Measurements from ENCODE around the gene OVAAL. TPM values are rescaled to one million over a fixed set of nuclear protein-coding genes. Genes with fewer than 3 reads are reported as not detected.
A peak's percentile ranks its signal among the peaks of the same experiment; 100 is the strongest.

The OVAAL gene
- total RNA-seq, 2 experiments from 2014 or later: not detected

- DNase-seq: no peak
- CTCF ChIA-PET: interaction anchor here (2.9 to 13.3 kb wide), 2 partner anchors 12 to 336 kb away, joined by 13 to 192 read pairs; no protein-coding TSS in a partner anchor
- Mint-ChIP-seq H3K4me1 (ENCODE audit: low read depth) (no peaks in the 10 kb centered on the region), H3K4me3 (no peak overlapping the region), H3K9me3 (no peaks in the 10 kb centered on the region), H3K27ac (no peak overlapping the region), H3K27me3 (no peaks in the 10 kb centered on the region), H3K36me3 (no peaks in the 10 kb centered on the region)
- intact Hi-C loops (cut with micrococcal nuclease): no loop called here
- POLR2A ChIA-PET: interaction anchor here (0.6 kb wide), 2 partner anchors 44 to 394 kb away, joined by 3 to 4 read pairs; no protein-coding TSS in a partner anchor
These were observed 31.6 kb upstream of the OVAAL start for GRCh38 chr1:180527101-180527669.

GRCh38 chr1:180528868-180529470, 29.8 kb upstream of the OVAAL start:
- H3K4me1 Mint-ChIP-seq (ENCODE audit: low read depth): no peaks in the 10 kb centered on the region
- no peak for DNase-seq
- H3K36me3 Mint-ChIP-seq: no peaks in the 10 kb centered on the region
- H3K9me3 Mint-ChIP-seq: no peaks in the 10 kb centered on the region
- H3K4me3 Mint-ChIP-seq: no peak overlapping the region
- H3K27ac Mint-ChIP-seq: no peak overlapping the region
- POLR2A ChIA-PET: no interaction called here
- intact Hi-C loops (cut with micrococcal nuclease): no loop called here
- CTCF ChIA-PET: interaction anchor here (0.6 to 13.3 kb wide), 5 partner anchors 11 to 614 kb away, joined by 3 to 192 read pairs (median 4); no protein-coding TSS in a partner anchor
- no peaks in the 10 kb centered on the region for H3K27me3 Mint-ChIP-seq

GRCh38 chr1:180530501-180530900, 28.3 kb upstream of the OVAAL start:
- H3K9me3 Mint-ChIP-seq: no peaks in the 10 kb centered on the region
- no peaks in the 10 kb centered on the region for H3K4me1 Mint-ChIP-seq (ENCODE audit: low read depth)
- intact Hi-C loops (cut with micrococcal nuclease): loop anchor here (5.0 to 10.0 kb wide), 3 partner anchors 244 to 637 kb away; no protein-coding TSS in a partner anchor
- POLR2A ChIA-PET: interaction anchor here (0.6 kb wide), 1 partner anchor 324 kb away, joined by 3 read pairs; no protein-coding TSS in a partner anchor
- CTCF ChIA-PET: interaction anchor here (0.6 to 13.3 kb wide), 4 partner anchors 12 to 680 kb away, joined by 3 to 192 read pairs (median 4); no protein-coding TSS in a partner anchor
- H3K27ac Mint-ChIP-seq: no peak overlapping the region
- H3K36me3 Mint-ChIP-seq: no peaks in the 10 kb centered on the region
- no peak for DNase-seq
- H3K4me3 Mint-ChIP-seq: no peak overlapping the region
- peaks cover 3% of the 10 kb centered on the region for H3K27me3 Mint-ChIP-seq

GRCh38 chr1:180532854-180533253, 25.9 kb upstream of the OVAAL start:
- POLR2A ChIA-PET: no interaction called here
- no peak overlapping the region for H3K27ac Mint-ChIP-seq
- intact Hi-C loops (cut with micrococcal nuclease): loop anchor here (1.0 to 10.0 kb wide), 4 partner anchors 99 to 634 kb away; partner anchors contain the start of gene XPR1
- no peaks in the 10 kb centered on the region for H3K36me3 Mint-ChIP-seq
- no peak overlapping the region for H3K4me3 Mint-ChIP-seq
- CTCF ChIA-PET: interaction anchor here (0.6 to 13.3 kb wide), 12 partner anchors 13 to 647 kb away, joined by 3 to 192 read pairs (median 4); no protein-coding TSS in a partner anchor
- peaks cover 8% of the 10 kb centered on the region for H3K27me3 Mint-ChIP-seq
- H3K9me3 Mint-ChIP-seq: no peaks in the 10 kb centered on the region
- no peaks in the 10 kb centered on the region for H3K4me1 Mint-ChIP-seq (ENCODE audit: low read depth)
- DNase-seq: no peak

- H3K27ac Mint-ChIP-seq: no peak overlapping the region
- H3K9me3 Mint-ChIP-seq: no peaks in the 10 kb centered on the region
- peak; percentile 81 for DNase-seq
- intact Hi-C loops (cut with micrococcal nuclease): loop anchor here (1.0 to 10.0 kb wide), 4 partner anchors 99 to 634 kb away; partner anchors contain the start of gene XPR1
- ChIA-PET CTCF (interaction anchor here (0.6 to 13.3 kb wide), 12 partner anchors 14 to 647 kb away, joined by 3 to 192 read pairs (median 4); no protein-coding TSS in a partner anchor), POLR2A (no interaction called here)
- H3K4me1 Mint-ChIP-seq (ENCODE audit: low read depth): no peaks in the 10 kb centered on the region
- no peaks in the 10 kb centered on the region for H3K36me3 Mint-ChIP-seq
- no peak overlapping the region for H3K4me3 Mint-ChIP-seq
- H3K27me3 Mint-ChIP-seq: peaks cover 8% of the 10 kb centered on the region
These were observed 25.3 kb upstream of the OVAAL start for GRCh38 chr1:180533266-180533987.

GRCh38 chr1:180534214-180534613, 24.6 kb upstream of the OVAAL start:
- peaks cover 8% of the 10 kb centered on the region for H3K27me3 Mint-ChIP-seq
- CTCF ChIA-PET: interaction anchor here (13.3 kb wide), 1 partner anchor 329 kb away, joined by 192 read pairs; no protein-coding TSS in a partner anchor
- POLR2A ChIA-PET: no interaction called here
- DNase-seq: no peak
- no peaks in the 10 kb centered on the region for H3K9me3 Mint-ChIP-seq
- H3K4me1 Mint-ChIP-seq (ENCODE audit: low read depth): no peaks in the 10 kb centered on the region
- no peaks in the 10 kb centered on the region for H3K36me3 Mint-ChIP-seq
- H3K27ac Mint-ChIP-seq: no peak overlapping the region
- intact Hi-C loops (cut with micrococcal nuclease): loop anchor here (5.0 to 10.0 kb wide), 3 partner anchors 241 to 633 kb away; no protein-coding TSS in a partner anchor
- no peak overlapping the region for H3K4me3 Mint-ChIP-seq

GRCh38 chr1:180535418-180535999, 23.3 kb upstream of the OVAAL start:
- intact Hi-C loops (cut with micrococcal nuclease): loop anchor here (10.0 kb wide), 1 partner anchor 239 kb away; no protein-coding TSS in a partner anchor
- H3K36me3 Mint-ChIP-seq: no peaks in the 10 kb centered on the region
- no peak for DNase-seq
- H3K9me3 Mint-ChIP-seq: no peaks in the 10 kb centered on the region
- POLR2A ChIA-PET: interaction anchor here (0.7 to 1.0 kb wide), 2 partner anchors 26 to 626 kb away, joined by 4 read pairs; no protein-coding TSS in a partner anchor
- no peak overlapping the region for H3K4me3 Mint-ChIP-seq
- H3K27ac Mint-ChIP-seq: no peak overlapping the region
- CTCF ChIA-PET: interaction anchor here (1.4 to 13.3 kb wide), 4 partner anchors 10 to 630 kb away, joined by 4 to 192 read pairs (median 6); no protein-coding TSS in a partner anchor
- H3K27me3 Mint-ChIP-seq: peaks cover 8% of the 10 kb centered on the region
- H3K4me1 Mint-ChIP-seq (ENCODE audit: low read depth): no peaks in the 10 kb centered on the region

- ChIA-PET POLR2A (interaction anchor here (1.0 kb wide), 1 partner anchor 25 kb away, joined by 4 read pairs; no protein-coding TSS in a partner anchor), CTCF (interaction anchor here (0.6 to 13.3 kb wide), 5 partner anchors 8 to 634 kb away, joined by 3 to 192 read pairs (median 5); no protein-coding TSS in a partner anchor)
- peaks cover 8% of the 10 kb centered on the region for H3K27me3 Mint-ChIP-seq
These were observed 21.9 kb upstream of the OVAAL start for GRCh38 chr1:180536821-180537372.

GRCh38 chr1:180539136-180539535, 19.6 kb upstream of the OVAAL start:
- Mint-ChIP-seq H3K27ac (no peak overlapping the region), H3K36me3 (no peaks in the 10 kb centered on the region), H3K9me3 (no peaks in the 10 kb centered on the region), H3K27me3 (peaks cover 8% of the 10 kb centered on the region), H3K4me3 (no peak overlapping the region), H3K4me1 (ENCODE audit: low read depth) (no peaks in the 10 kb centered on the region)
- intact Hi-C loops (cut with micrococcal nuclease): loop anchor here (10.0 kb wide), 1 partner anchor 236 kb away; no protein-coding TSS in a partner anchor
- CTCF ChIA-PET: interaction anchor here (13.3 kb wide), 1 partner anchor 324 kb away, joined by 192 read pairs; no protein-coding TSS in a partner anchor
- POLR2A ChIA-PET: interaction anchor here (0.6 kb wide), 1 partner anchor 1388 kb away, joined by 3 read pairs; no protein-coding TSS in a partner anchor
- no peak for DNase-seq

More at GRCh38 chr1:180536821-180537372, 21.9 kb upstream of the OVAAL start:
- DNase-seq: no peak
- Mint-ChIP-seq H3K4me1 (ENCODE audit: low read depth) (no peaks in the 10 kb centered on the region), H3K27ac (no peak overlapping the region), H3K9me3 (no peaks in the 10 kb centered on the region), H3K4me3 (no peak overlapping the region), H3K36me3 (no peaks in the 10 kb centered on the region)
- intact Hi-C loops (cut with micrococcal nuclease): loop anchor here (10.0 kb wide), 1 partner anchor 238 kb away; no protein-coding TSS in a partner anchor

- Mint-ChIP-seq H3K4me3 (no peak overlapping the region), H3K27ac (no peak overlapping the region)
These were observed 17.8 kb upstream of the OVAAL start for GRCh38 chr1:180540697-180541594.

More at GRCh38 chr1:180540697-180541594, 17.8 kb upstream of the OVAAL start:
- ChIA-PET CTCF (interaction anchor here (0.7 kb wide), 1 partner anchor 323 kb away, joined by 3 read pairs; no protein-coding TSS in a partner anchor), POLR2A (interaction anchor here (0.7 kb wide), 1 partner anchor 36 kb away, joined by 3 read pairs; no protein-coding TSS in a partner anchor)
- DNase-seq: no peak
- Mint-ChIP-seq H3K9me3 (no peaks in the 10 kb centered on the region), H3K36me3 (no peaks in the 10 kb centered on the region), H3K27me3 (peaks cover 5% of the 10 kb centered on the region), H3K4me1 (ENCODE audit: low read depth) (no peaks in the 10 kb centered on the region)
- intact Hi-C loops (cut with micrococcal nuclease): no loop called here

Measured in activated CD4-positive, alpha-beta memory T cell treated with anti-CD3 and anti-CD28 coated beads for 36 hours (primary cell).